Keratinocyte (primary cell): ENCODE results near the gene PNP.

Experiments
- EZH2 ChIP-seq: IDR thresholded peaks from one replicate; pipeline ENCODE4 v1.6.1; 2012; ENCODE audit warnings: inconsistent platforms, mild to moderate bottlenecking, low read length, moderate library complexity
- TF ChIP-seq, protein P1 (sequence below), 3 experiments: IDR thresholded peaks in 1 of 3; conservative IDR thresholded peaks in 1 of 3; optimal IDR thresholded peaks in 1 of 3; 2 replicates in 2 of 3; 3 replicates in 1 of 3; pipeline versions ENCODE3 to v1.5.1; 2011; ENCODE audit warnings: low read length in 3 of 3, mild to moderate bottlenecking in 3 of 3, moderate library complexity in 2 of 3, control low read depth in 1 of 3, inconsistent platforms in 1 of 3; ENCODE audit not compliant: insufficient read depth in 2 of 3; ENCODE audit errors: extremely low read depth in 1 of 3

DNA sequence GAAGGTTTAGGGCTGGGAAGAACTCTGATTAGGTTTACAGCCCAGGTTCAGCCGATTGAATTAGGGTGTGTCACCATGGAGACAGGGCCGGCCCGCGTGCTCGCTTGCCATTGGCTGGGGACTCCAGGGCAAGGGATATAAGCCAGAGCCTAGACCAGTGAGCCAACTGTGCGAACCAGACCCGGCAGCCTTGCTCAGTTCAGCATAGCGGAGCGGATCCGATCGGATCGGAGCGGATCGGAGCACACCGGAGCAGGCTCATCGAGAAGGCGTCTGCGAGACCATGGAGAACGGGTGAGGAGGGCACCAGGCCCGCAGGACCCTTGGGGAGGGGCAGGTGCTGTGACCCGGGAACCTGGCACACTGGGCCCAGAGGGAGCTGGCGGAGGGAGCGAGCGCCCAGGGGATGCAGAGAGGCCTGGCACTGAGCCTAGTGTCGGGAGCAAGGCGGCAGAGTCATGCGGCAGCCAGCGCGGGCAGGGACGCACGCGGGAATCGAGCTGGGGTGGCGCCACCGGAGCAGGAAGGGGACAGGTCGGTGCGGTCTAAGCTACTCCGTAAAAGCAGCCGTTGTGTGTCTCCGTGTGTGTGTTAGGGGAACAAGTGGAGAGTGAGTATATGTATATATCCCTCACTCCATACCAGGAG, at the start of gene PNP:
- TF ChIP-seq, protein P1, sequence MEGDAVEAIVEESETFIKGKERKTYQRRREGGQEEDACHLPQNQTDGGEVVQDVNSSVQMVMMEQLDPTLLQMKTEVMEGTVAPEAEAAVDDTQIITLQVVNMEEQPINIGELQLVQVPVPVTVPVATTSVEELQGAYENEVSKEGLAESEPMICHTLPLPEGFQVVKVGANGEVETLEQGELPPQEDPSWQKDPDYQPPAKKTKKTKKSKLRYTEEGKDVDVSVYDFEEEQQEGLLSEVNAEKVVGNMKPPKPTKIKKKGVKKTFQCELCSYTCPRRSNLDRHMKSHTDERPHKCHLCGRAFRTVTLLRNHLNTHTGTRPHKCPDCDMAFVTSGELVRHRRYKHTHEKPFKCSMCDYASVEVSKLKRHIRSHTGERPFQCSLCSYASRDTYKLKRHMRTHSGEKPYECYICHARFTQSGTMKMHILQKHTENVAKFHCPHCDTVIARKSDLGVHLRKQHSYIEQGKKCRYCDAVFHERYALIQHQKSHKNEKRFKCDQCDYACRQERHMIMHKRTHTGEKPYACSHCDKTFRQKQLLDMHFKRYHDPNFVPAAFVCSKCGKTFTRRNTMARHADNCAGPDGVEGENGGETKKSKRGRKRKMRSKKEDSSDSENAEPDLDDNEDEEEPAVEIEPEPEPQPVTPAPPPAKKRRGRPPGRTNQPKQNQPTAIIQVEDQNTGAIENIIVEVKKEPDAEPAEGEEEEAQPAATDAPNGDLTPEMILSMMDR (optimal IDR thresholded peaks at IDR 0.05 in 1 of 3, IDR thresholded peaks at IDR 0.05 in 1 of 3, conservative IDR thresholded peaks at IDR 0.05 in 1 of 3; ENCODE audit: extremely low read depth in 1 of 3, insufficient read depth in 2 of 3, low read length in 3 of 3), result peak in 1 of 3 experiments; percentile 12
- no peak for TF ChIP-seq EZH2
